Colonic mucosa (tissue), 4 donors: Measurements from ENCODE around the gene ASPN. TPM values are rescaled to one million over a fixed set of nuclear protein-coding genes. Genes with fewer than 3 reads are reported as not detected.
"Not testable (repeated sequence)": the region's sequence is repeated elsewhere in the genome, so short reads cannot be mapped to it uniquely, and the experiment has no call there.

Source experiments
- DNase-seq: peaks from one replicate; pipeline ENCODE4 v3.0.0-alpha.2; 2020
- H3K27ac ChIP-seq: fragments of 200-600 bp; one replicate; pipeline ENCODE4 v1.8.0; 2021
- H3K27me3 ChIP-seq: fragments of 200-600 bp; one replicate; pipeline ENCODE4 v1.8.0; 2021
- H3K36me3 ChIP-seq: fragments of 200-600 bp; one replicate; pipeline ENCODE4 v1.8.0; 2021
- H3K4me1 ChIP-seq: fragments of 200-600 bp; one replicate; pipeline ENCODE4 v1.8.0; 2021; ENCODE audit warnings: mild to moderate bottlenecking
- H3K4me3 ChIP-seq: fragments of 200-600 bp; one replicate; pipeline ENCODE4 v1.8.0; 2021
- H3K9ac ChIP-seq, 2 donors: one replicate each; pipeline ENCODE4 v1.7.0; 2013; ENCODE audit warnings: control low read depth in 2 of 2, low read depth in 2 of 2, low read length in 2 of 2
- H3K9me3 ChIP-seq: fragments of 200-600 bp; one replicate; pipeline ENCODE4 v1.8.0; 2021
- CTCF ChIP-seq: fragments of 200-600 bp; IDR thresholded peaks from one replicate; pipeline ENCODE4 v1.8.0; 2022; ENCODE audit warnings: antibody characterized with exemption, mild to moderate bottlenecking
- intact Hi-C: fragments of 100-400 bp; cut with DNase I; formaldehyde crosslinking; loops from one replicate; pipeline ENCODE4 v1.14.1; 2022
- total RNA-seq, 2 donors: library from RNA; stranded (reverse); fragmentation: NEBNext Ultra II Directional in 1 of 2; extraction: Animal tissue kit (Norgen Biotek cat#: 25700) in 1 of 2; gene quantifications; one replicate each; pipeline ENCODE4 v1.2.1, GENCODE V29; 2021
- donor health status: healthy.
- donor health status: DM: no; HTN: no; CAD: no.
- donor health status: DM: no; HTN: no; CAD: no.

Gene ASPN
- total RNA-seq, 2 donors from 2014 or later: 0.40 to 7.6 TPM

DNA sequence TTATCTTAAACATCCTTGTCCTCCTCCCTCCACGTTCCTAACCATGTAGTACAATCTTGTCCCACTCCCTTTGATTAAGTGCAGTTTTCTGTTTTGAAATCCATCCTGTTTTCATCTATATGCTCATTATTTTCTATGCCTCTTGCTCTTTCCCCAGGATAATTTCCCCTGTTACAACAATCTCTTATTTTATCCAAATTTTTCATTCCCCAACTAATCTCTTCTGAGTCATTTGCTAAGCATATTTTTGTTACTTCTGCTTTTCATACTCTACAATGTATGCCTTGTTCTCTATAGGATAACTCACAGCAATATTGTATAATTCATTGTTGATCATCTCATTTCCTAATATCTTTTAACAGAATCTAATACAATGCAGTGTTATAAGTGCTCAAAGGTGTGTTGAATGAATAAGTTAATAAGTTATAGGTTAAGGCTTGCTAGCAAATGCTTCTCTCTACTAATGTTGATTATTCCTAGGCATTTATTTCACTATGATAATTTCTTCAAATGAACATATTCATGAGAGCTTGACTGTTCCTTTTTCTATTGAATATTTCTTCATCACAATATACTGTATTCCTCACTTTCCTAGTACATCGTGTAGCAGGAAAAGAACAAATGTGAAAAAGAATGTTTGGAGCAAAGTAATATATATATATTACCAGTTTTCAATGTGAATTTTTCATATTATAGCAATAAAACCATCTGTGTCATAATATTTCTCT is 59.5 kb downstream of the ASPN start:
- no peaks in the 10 kb centered on the region for H3K27me3 ChIP-seq
- no peaks in the 10 kb centered on the region for H3K36me3 ChIP-seq
- no peak overlapping the region for H3K9ac ChIP-seq
- TF ChIP-seq CTCF: no peak
- no peak overlapping the region for H3K4me3 ChIP-seq
- no peaks in the 10 kb centered on the region for H3K9me3 ChIP-seq
- DNase-seq: no peak
- no peaks in the 10 kb centered on the region for H3K4me1 ChIP-seq
- intact Hi-C loops: no loop called here
- H3K27ac ChIP-seq: no peak overlapping the region

DNA sequence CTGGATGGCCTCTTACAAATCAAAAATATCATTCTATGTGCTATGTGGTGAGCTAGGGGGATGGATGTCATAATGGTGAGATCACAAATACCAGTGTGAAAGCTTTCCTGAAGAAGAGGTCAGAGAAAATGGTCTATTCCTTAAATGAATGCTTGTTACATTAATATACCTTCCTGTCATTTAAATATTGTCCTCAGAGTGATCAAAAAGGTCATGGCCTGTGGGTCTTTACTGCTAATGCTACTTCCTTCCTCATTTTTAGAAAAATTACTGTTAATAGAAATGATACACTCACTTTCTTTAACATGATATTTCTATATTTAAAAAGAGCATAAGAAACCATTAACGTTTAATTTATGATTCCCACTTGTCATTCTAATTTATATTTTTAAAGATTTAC is 67.7 kb downstream of the ASPN start:
- no peak overlapping the region for H3K27ac ChIP-seq
- no peaks in the 10 kb centered on the region for H3K36me3 ChIP-seq
- no peak for TF ChIP-seq CTCF
- no peaks in the 10 kb centered on the region for H3K27me3 ChIP-seq
- no peak overlapping the region for H3K4me3 ChIP-seq
- no peak for DNase-seq
- no peak overlapping the region for H3K9ac ChIP-seq
- H3K4me1 ChIP-seq: no peaks in the 10 kb centered on the region
- intact Hi-C loops: no loop called here
- no peaks in the 10 kb centered on the region for H3K9me3 ChIP-seq

DNA sequence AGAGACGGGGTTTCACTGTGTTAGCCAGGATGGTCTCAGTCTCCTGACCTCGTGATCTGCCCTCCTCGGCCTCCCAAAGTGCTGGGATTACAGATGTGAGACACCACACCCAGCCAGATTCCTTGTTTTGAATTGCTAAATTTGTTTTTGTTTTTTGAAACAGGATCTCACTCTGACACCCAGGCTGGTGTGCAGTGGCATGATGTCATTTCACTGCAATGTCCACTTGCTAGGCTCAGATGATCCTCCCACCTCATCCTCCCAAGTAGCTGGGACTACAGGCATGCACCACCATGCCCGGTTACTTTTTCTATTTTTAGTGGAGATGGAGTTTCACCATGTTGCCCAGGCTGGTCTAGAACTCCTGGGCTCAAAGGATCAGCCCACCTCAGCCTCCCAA is 71.1 kb downstream of the ASPN start:
- H3K36me3 ChIP-seq, H3K27ac ChIP-seq, H3K4me3 ChIP-seq, DNase-seq, H3K27me3 ChIP-seq, intact Hi-C loops, H3K9me3 ChIP-seq, H3K9ac ChIP-seq, H3K4me1 ChIP-seq: not testable (repeated sequence)

DNA sequence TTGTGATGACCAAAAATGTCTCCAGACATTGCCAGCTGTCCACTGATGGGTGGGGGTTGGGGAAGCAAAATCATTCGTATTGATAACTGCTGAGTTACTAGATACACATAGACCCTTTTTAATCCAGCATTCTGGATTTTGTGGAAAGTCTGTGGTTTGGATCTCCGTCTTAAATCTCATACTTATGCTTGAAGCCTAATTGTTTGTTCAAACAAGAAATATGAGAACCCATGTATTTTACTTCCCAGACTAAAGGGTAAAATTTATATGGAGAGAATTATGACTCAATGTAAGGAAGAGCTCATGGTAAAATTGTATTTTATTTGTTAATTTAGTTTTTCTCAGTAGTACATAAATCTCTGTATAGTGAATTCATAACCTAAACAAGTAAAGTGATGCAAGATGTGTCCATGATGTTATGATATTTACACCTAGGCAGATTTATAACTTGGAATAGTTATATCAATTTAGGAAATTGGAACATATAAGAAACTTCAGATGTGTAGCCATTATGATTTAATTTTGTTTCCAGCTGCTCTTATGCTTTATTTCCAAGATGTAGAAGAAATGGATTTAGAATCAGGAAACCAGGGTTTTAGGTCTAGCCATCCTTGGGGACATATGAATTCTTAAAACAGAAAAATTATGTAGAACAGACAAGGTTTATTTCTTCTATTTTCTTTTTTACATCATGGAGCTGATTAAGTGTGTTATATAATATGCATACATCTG is 73.4 kb downstream of the ASPN start:
- no peaks in the 10 kb centered on the region for H3K9me3 ChIP-seq
- H3K4me3 ChIP-seq: no peak overlapping the region
- no peaks in the 10 kb centered on the region for H3K36me3 ChIP-seq
- H3K27ac ChIP-seq: no peak overlapping the region
- intact Hi-C loops: no loop called here
- TF ChIP-seq CTCF: no peak
- H3K27me3 ChIP-seq: no peaks in the 10 kb centered on the region
- H3K4me1 ChIP-seq: peaks cover 5% of the 10 kb centered on the region
- no peak overlapping the region for H3K9ac ChIP-seq
- no peak for DNase-seq

DNA sequence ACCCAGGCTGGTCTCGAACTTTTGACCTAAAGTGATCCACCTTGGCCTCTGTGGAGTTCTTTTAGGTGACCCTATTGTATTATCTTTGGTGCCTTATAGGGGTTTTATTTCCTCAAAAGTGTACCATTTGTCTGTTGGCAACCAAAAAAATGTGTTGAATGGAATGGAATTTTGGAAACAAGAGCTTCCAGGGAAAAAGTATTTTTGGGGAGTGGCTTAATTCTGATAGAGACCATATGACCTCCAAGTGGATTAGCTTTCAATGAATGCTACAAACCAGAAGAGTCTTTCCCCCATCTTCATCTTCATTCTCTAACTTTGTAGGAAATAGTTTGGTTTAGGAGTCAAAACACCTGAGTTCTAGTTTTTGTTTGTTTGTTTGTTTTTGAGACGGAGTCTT is 74.5 kb downstream of the ASPN start:
- no peaks in the 10 kb centered on the region for H3K9me3 ChIP-seq
- H3K27me3 ChIP-seq: no peaks in the 10 kb centered on the region
- H3K9ac ChIP-seq: no peak overlapping the region
- no peak for DNase-seq
- H3K4me3 ChIP-seq: no peak overlapping the region
- peaks cover 5% of the 10 kb centered on the region for H3K4me1 ChIP-seq
- intact Hi-C loops: no loop called here
- TF ChIP-seq CTCF: no peak
- no peaks in the 10 kb centered on the region for H3K36me3 ChIP-seq
- H3K27ac ChIP-seq: no peak overlapping the region

DNA sequence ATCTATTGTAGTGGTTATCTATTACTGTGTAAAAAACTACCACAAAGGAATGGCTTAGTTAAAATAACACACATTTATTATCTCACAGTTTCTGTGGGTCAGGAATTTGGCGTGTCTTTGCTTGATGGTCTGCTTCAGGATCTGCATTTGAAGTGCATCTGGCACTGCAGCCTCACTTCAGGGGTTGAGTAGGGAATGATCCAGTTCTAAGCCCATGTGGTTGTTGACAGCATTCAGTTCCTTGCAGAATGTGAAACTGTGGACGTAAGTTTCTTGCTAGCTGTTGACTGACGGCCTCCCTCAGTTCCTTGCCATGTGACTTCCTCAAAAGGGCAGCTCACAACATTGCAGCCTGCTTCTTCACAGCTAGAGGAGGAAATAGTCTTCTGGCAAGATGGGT is 75.8 kb downstream of the ASPN start:
- H3K9me3 ChIP-seq: no peaks in the 10 kb centered on the region
- intact Hi-C loops: no loop called here
- peak overlapping the region in 1 of 2 donors; percentile 1 for H3K9ac ChIP-seq

More for the DNA sequence above, 75.8 kb downstream of the ASPN start:
- DNase-seq: peak; percentile 34
- Histone ChIP-seq H3K4me3 (no peak overlapping the region), H3K27ac (no peak overlapping the region), H3K4me1 (peaks cover 5% of the 10 kb centered on the region), H3K36me3 (no peaks in the 10 kb centered on the region), H3K27me3 (no peaks in the 10 kb centered on the region)
- TF ChIP-seq CTCF: no peak
